ENCODE results near the gene LMOD3.

The LMOD3 gene

DNA sequence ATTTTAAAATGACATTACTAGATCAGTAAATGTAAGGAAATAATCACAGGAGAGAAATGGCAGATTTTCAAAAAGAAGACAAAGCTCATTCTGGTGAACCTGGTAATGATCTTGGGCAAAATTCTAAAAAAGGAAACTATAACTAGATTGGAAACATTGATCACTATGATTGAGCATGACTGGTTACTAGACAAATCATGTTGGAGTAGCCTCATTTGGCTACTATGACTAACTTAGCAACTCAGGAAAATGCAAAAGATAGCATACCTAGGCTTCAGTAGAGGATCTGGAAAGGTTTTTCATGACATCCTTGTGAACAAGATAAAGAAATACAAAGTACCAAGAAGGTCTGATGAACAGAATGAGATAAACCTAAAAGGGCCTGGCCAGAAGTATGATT lies 62.7 kb downstream of the LMOD3 start:
- DNase-seq (ENCODE audit: low read depth, low spot score): no peak
- in situ Hi-C loops (cut with HindIII; ENCODE audit: low sequenced_read_pairs): no loop called here
- TF ChIP-seq, protein P1, sequence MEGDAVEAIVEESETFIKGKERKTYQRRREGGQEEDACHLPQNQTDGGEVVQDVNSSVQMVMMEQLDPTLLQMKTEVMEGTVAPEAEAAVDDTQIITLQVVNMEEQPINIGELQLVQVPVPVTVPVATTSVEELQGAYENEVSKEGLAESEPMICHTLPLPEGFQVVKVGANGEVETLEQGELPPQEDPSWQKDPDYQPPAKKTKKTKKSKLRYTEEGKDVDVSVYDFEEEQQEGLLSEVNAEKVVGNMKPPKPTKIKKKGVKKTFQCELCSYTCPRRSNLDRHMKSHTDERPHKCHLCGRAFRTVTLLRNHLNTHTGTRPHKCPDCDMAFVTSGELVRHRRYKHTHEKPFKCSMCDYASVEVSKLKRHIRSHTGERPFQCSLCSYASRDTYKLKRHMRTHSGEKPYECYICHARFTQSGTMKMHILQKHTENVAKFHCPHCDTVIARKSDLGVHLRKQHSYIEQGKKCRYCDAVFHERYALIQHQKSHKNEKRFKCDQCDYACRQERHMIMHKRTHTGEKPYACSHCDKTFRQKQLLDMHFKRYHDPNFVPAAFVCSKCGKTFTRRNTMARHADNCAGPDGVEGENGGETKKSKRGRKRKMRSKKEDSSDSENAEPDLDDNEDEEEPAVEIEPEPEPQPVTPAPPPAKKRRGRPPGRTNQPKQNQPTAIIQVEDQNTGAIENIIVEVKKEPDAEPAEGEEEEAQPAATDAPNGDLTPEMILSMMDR (IDR thresholded peaks at IDR 0.05; ENCODE audit: low read depth, low read length): no peak
- H3K4me3 ChIP-seq (ENCODE audit: low read depth, low read length): no peak overlapping the region

GRCh38 chr3:69058947-69059224 lies 63.5 kb downstream of the LMOD3 start:
- TF ChIP-seq, protein P1 (IDR thresholded peaks at IDR 0.05; ENCODE audit: low read depth, low read length): no peak
- in situ Hi-C loops (cut with HindIII; ENCODE audit: low sequenced_read_pairs): no loop called here
- no peak overlapping the region for H3K4me3 ChIP-seq (ENCODE audit: low read depth, low read length)
- no peak for DNase-seq (ENCODE audit: low read depth, low spot score)

DNA sequence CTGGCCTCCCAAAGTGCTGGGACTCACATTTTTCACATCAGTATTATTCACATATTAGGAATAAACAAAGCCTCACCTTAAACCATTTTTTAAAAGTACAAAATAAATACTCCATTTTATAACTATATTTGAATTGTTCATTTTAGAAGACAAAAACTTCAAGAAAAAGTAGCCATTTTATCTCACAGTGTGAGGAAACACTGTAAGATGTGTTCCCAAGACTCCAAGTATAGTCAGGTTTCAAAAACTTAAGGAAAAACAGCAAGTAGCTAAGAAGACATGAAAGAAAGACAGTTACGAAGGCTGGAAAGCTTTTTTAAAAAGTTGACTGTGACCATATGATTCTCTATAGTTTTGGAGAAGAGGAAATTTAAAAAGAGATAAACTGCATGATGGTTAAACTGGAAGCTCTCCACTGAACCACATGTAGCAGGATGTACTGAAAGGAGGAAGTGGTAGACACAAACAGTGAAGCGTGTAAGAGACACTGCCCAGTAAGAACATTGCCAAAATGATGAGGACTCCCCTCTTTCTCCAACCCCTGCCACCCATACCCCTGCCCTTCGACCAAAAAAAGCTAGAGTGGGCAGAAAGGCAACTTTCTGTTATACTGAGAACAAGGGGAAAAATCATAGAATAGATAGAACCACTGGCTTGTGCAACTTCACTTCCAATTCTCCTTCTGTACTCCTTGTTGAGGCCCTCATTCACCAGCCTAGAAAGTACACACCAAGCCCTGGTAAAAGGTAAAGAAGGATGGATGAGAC lies 64.0 kb downstream of the LMOD3 start:
- H3K4me3 ChIP-seq (ENCODE audit: low read depth, low read length): no peak overlapping the region
- TF ChIP-seq, protein P1 (IDR thresholded peaks at IDR 0.05; ENCODE audit: low read depth, low read length): no peak
- in situ Hi-C loops (cut with HindIII; ENCODE audit: low sequenced_read_pairs): no loop called here
- no peak for DNase-seq (ENCODE audit: low read depth, low spot score)
